B cell (primary cell): ENCODE measurements around the gene REPS2. TPM values are rescaled to one million over a fixed set of nuclear protein-coding genes. Genes with fewer than 3 reads are reported as not detected.

Experiments
- ATAC-seq: fragments of 200-7000 bp; cut with Tn5 transposase; one replicate; pipeline ENCODE4 v1.10.0; 2021; ENCODE audit warnings: low read depth, mild to moderate bottlenecking, moderate number of reproducible peaks, moderate library complexity
- CTCF ChIA-PET: fragments of 350-600 bp; sonication (Branson Sonifier 250); formaldehyde crosslinking; loops from one replicate; lab custom pipeline; 2021; ENCODE audit warnings: antibody characterized with exemption, inconsistent platforms; lab: Charles Lee
- POLR2A ChIA-PET: fragments of 350-600 bp; sonication (Branson Sonifier 250); formaldehyde crosslinking; loops from one replicate; lab custom pipeline; 2021; ENCODE audit warnings: antibody characterized with exemption; lab: Charles Lee
- DNase-seq: peaks from one replicate; pipeline ENCODE4 v3.0.0; 2013
- H2AFZ ChIP-seq: 2 replicates; pipeline ENCODE4 v1.6.1; 2012; ENCODE audit warnings: mild to moderate bottlenecking, low read depth, low read length; ENCODE audit not compliant: insufficient read depth, poor library complexity, severe bottlenecking
- H3K27ac ChIP-seq, 2 donors: 1 replicate in 1 of 2; 2 replicates in 1 of 2; pipeline ENCODE4 v1.5.1; 2012 to 2013; ENCODE audit warnings: low read length in 2 of 2, mild to moderate bottlenecking in 2 of 2, moderate library complexity in 1 of 2
- H3K27me3 ChIP-seq, 4 experiments: fragments of 200-600 bp in 1 of 4; sonication (generic) in 1 of 4; replicated peaks in 1 of 4; 1 replicate in 2 of 4; 2 replicates in 2 of 4; pipeline versions ENCODE4 v1.6.1 to v1.7.0; 2013 to 2016; ENCODE audit warnings: low read length in 3 of 4, mild to moderate bottlenecking in 2 of 4, mixed read lengths in 1 of 4, moderate library complexity in 1 of 4; ENCODE audit not compliant: insufficient read depth in 4 of 4, control insufficient read depth in 3 of 4; ENCODE audit errors: control extremely low read depth in 1 of 4
- H3K36me3 ChIP-seq, 2 experiments: replicated peaks in 1 of 2; 1 replicate in 1 of 2; 2 replicates in 1 of 2; pipeline versions ENCODE4 v1.6.1 to v1.7.1; 2013; ENCODE audit warnings: low read length in 1 of 2; ENCODE audit not compliant: insufficient read depth in 2 of 2, control insufficient read depth in 1 of 2; ENCODE audit errors: control extremely low read depth in 1 of 2, extremely low read depth in 1 of 2
- H3K4me1 ChIP-seq, 2 donors: fragments of 200-600 bp in 1 of 2; sonication (generic) in 1 of 2; 1 replicate in 1 of 2; 2 replicates in 1 of 2; pipeline versions ENCODE4 v1.5.1 to v1.6.1; 2013 to 2017; ENCODE audit warnings: low read length in 2 of 2; ENCODE audit not compliant: control insufficient read depth in 2 of 2, insufficient read depth in 2 of 2
- H3K4me2 ChIP-seq: replicated peaks from 2 replicates; pipeline ENCODE3; 2012; ENCODE audit warnings: mild to moderate bottlenecking, low read depth, low read length; ENCODE audit not compliant: poor library complexity, severe bottlenecking
- H3K4me3 ChIP-seq, 5 experiments: fragments of 200-600 bp in 1 of 5; sonication (generic) in 1 of 5; 1 replicate in 3 of 5; 2 replicates in 2 of 5; pipeline versions ENCODE4 v1.5.1 to v1.7.0; 2011 to 2016; ENCODE audit warnings: low read length in 4 of 5, mild to moderate bottlenecking in 4 of 5, low read depth in 2 of 5, control low read depth in 1 of 5, moderate library complexity in 1 of 5; ENCODE audit not compliant: insufficient read depth in 1 of 5; ENCODE audit errors: control extremely low read depth in 1 of 5, extremely low read depth in 1 of 5
- H3K79me2 ChIP-seq: fragments of 200-600 bp; sonication (generic); one replicate; pipeline ENCODE4 v1.6.0; 2016; ENCODE audit warnings: low read length; ENCODE audit not compliant: control insufficient read depth, insufficient read depth
- H3K9ac ChIP-seq: fragments of 200-600 bp; sonication (generic); 2 replicates; pipeline ENCODE4 v1.6.1; 2017; ENCODE audit warnings: mild to moderate bottlenecking, low read length, moderate library complexity
- H3K9me3 ChIP-seq, 3 donors: one replicate each; pipeline versions ENCODE4 v1.6.1 to v1.7.1; 2013; ENCODE audit warnings: low read length in 2 of 3; ENCODE audit not compliant: control insufficient read depth in 2 of 3, insufficient read depth in 1 of 3; ENCODE audit errors: control extremely low read depth in 1 of 3
- H4K20me1 ChIP-seq: 2 replicates; pipeline ENCODE4 v1.6.0; 2012; ENCODE audit warnings: mild to moderate bottlenecking, low read length; ENCODE audit not compliant: insufficient read depth, control insufficient read depth, poor library complexity, severe bottlenecking
- H3K27ac Mint-ChIP-seq: one replicate; pipeline ENCODE4 v1.8.0; 2021; ENCODE audit warnings: mixed read lengths
- H3K27me3 Mint-ChIP-seq: one replicate; pipeline ENCODE4 v1.8.0; 2021; ENCODE audit warnings: mixed read lengths
- H3K4me1 Mint-ChIP-seq: one replicate; pipeline ENCODE4 v1.8.0; 2021; ENCODE audit warnings: mixed read lengths
- H3K4me3 Mint-ChIP-seq: one replicate; pipeline ENCODE4 v1.8.0; 2021; ENCODE audit warnings: mixed read lengths
- H3K9me3 Mint-ChIP-seq: one replicate; pipeline ENCODE4 v1.8.0; 2022; ENCODE audit warnings: mixed read lengths; ENCODE audit not compliant: insufficient read depth
- EZH2 ChIP-seq: IDR thresholded peaks from 2 replicates; pipeline ENCODE4 v1.6.1; 2012; ENCODE audit warnings: borderline replicate concordance, low read depth, mild to moderate bottlenecking, moderate library complexity, low read length; ENCODE audit not compliant: insufficient read depth, poor library complexity, severe bottlenecking
- WGBS: methylation state at CpG from one replicate; pipeline ENCODE4 v1.1.5; 2013; ENCODE audit warnings: missing lambda C conversion rate; ENCODE audit not compliant: insufficient coverage; 5-methylcytosine and 5-hydroxymethylcytosine counted together
- intact Hi-C: fragments of 100-400 bp; cut with micrococcal nuclease; formaldehyde crosslinking; loops from one replicate; pipeline ENCODE4 v1.10.0; 2022
- polyA plus RNA-seq: library from polyadenylated mRNA; depleted of rRNA; stranded (reverse); fragments of >200 nt; gene quantifications from 2 replicates; pipeline ENCODE4 v1.2.3, GENCODE V29; 2012
- total RNA-seq, 2 donors: library from RNA; stranded (reverse); fragments of 120-200 nt in 1 of 2; gene quantifications; 1 replicate in 1 of 2; 2 replicates in 1 of 2; pipeline versions ENCODE4 v1.2.3 to v1.2.4, GENCODE V29; 2013 to 2022
- TF ChIP-seq, protein P1 (sequence below): fragments of 200-600 bp; IDR thresholded peaks from one replicate; pipeline ENCODE4 v1.8.0; 2022; ENCODE audit warnings: antibody characterized with exemption, mild to moderate bottlenecking

The REPS2 gene
- total and polyA plus RNA-seq, 2 donors (not counting 1 experiment from before 2014, with no cell fraction given) = 1.1 to 4.9 TPM

DNA sequence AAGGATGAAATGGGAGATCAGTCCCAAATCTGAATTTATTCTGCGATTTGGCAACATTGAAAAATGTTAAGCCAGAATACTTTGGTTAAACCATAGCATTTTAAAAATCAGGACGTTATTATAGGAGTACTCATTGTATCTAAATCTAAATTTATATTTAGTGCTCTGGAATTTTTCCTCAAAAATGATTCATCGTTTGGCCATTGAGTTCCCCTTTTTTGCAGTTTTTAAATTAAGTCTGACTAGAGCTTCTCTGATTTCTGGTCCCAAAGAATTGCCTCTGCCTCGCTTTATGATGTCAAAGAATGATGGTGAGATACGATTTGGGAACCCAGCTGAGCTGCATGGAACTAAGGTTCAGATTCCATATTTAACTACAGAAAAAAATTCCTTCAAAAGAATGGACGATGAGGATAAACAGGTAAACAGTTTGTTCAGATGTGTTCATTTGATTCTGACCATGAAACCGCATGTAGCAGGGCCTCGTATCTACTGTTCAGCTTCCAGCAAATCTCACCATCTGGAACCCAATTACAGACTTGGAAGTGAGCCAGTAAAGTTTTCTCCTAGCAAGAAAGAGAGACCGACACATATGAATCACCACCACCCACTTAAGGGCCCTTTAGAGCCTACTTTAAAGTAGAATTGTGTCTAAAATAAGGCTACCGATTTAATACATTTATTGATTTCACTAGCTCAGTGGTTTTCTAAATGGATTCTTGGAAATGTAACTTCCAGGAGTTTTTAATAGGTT lies 75.6 kb downstream of the REPS2 start:
- Mint-ChIP-seq H3K4me3 (no peak overlapping the region), H3K27me3 (no peaks in the 10 kb centered on the region), H3K27ac (no peak overlapping the region), H3K4me1 (peaks cover 10% of the 10 kb centered on the region), H3K9me3 (no peaks in the 10 kb centered on the region)
- H2AFZ ChIP-seq = no peak overlapping the region
- TF ChIP-seq EZH2 = no peak
- TF ChIP-seq, protein P1, sequence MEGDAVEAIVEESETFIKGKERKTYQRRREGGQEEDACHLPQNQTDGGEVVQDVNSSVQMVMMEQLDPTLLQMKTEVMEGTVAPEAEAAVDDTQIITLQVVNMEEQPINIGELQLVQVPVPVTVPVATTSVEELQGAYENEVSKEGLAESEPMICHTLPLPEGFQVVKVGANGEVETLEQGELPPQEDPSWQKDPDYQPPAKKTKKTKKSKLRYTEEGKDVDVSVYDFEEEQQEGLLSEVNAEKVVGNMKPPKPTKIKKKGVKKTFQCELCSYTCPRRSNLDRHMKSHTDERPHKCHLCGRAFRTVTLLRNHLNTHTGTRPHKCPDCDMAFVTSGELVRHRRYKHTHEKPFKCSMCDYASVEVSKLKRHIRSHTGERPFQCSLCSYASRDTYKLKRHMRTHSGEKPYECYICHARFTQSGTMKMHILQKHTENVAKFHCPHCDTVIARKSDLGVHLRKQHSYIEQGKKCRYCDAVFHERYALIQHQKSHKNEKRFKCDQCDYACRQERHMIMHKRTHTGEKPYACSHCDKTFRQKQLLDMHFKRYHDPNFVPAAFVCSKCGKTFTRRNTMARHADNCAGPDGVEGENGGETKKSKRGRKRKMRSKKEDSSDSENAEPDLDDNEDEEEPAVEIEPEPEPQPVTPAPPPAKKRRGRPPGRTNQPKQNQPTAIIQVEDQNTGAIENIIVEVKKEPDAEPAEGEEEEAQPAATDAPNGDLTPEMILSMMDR = no peak
- H3K79me2 ChIP-seq = no peaks in the 10 kb centered on the region
- no peaks in the 10 kb centered on the region for H3K27me3 ChIP-seq
- no peaks in the 10 kb centered on the region for H4K20me1 ChIP-seq
- H3K4me1 ChIP-seq = peaks cover 3 to 4% of the 10 kb centered on the region in 2 donors
- CTCF ChIA-PET = no interaction called here
- WGBS = no CpG with 5 or more reads among the region's 10 CpGs
- intact Hi-C loops = no loop called here
- no peak for ATAC-seq
- no peaks in the 10 kb centered on the region for H3K36me3 ChIP-seq
- H3K27ac ChIP-seq = no peak overlapping the region
- no peak overlapping the region for H3K4me3 ChIP-seq
- no peak overlapping the region for H3K4me2 ChIP-seq
- DNase-seq = no peak
- POLR2A ChIA-PET = no interaction called here
- H3K9me3 ChIP-seq = no peaks in the 10 kb centered on the region
- H3K9ac ChIP-seq = no peak overlapping the region

DNA sequence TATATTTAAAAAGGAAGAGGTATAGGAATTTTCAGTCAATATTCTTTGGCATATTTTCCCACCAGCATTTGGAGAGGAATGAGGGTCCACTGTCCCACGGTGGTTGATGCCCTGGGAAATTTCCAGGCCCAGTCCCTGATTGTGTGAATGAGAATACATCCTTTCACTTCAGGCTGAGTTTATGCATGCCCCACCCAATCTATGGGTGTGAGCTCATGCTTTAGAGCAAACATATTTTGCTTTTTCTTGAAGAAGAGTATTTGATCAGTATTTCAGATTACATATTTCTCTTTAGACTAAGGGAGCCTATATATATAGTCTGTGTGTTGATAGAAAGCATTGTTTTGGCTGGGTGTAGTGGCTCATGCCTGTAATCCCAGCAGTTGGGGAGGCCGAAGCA lies 77.2 kb downstream of the REPS2 start:
- POLR2A ChIA-PET = no interaction called here
- intact Hi-C loops = no loop called here
- no CpG with 5 or more reads among the region's 2 CpGs for WGBS

More for the DNA sequence above, 77.2 kb downstream of the REPS2 start:
- H3K4me1 ChIP-seq = peaks cover 0 to under 1% of the 10 kb centered on the region in 2 donors
- no peak overlapping the region for H3K4me3 Mint-ChIP-seq
- H3K9me3 Mint-ChIP-seq = no peaks in the 10 kb centered on the region
- H3K9ac ChIP-seq = no peak overlapping the region
- no peaks in the 10 kb centered on the region for H3K9me3 ChIP-seq
- H3K27me3 Mint-ChIP-seq = no peaks in the 10 kb centered on the region
- DNase-seq (no peak), ATAC-seq (no peak)
- H3K27ac Mint-ChIP-seq = no peak overlapping the region
- no peak overlapping the region for H3K4me3 ChIP-seq
- CTCF ChIA-PET = interaction anchor here (0.6 to 1.1 kb wide), 3 partner anchors 23 to 198 kb away, joined by 3 to 5 read pairs (median 4); no protein-coding TSS in a partner anchor
- H3K36me3 ChIP-seq = no peaks in the 10 kb centered on the region
- no peaks in the 10 kb centered on the region for H3K79me2 ChIP-seq
- no peak overlapping the region for H3K27ac ChIP-seq
- no peak overlapping the region for H3K4me2 ChIP-seq
- peaks cover 3% of the 10 kb centered on the region for H3K4me1 Mint-ChIP-seq
- no peaks in the 10 kb centered on the region for H4K20me1 ChIP-seq
- no peaks in the 10 kb centered on the region for H3K27me3 ChIP-seq
- no peak for TF ChIP-seq EZH2
- TF ChIP-seq, protein P1 = no peak
- no peak overlapping the region for H2AFZ ChIP-seq
